ENCODE results near the gene PPTC7.
A peak's percentile ranks its signal among the peaks of the same experiment; 100 is the strongest.
"Not testable (repeated sequence)": the region's sequence is repeated elsewhere in the genome, so short reads cannot be mapped to it uniquely, and the experiment has no call there.

The PPTC7 gene

DNA sequence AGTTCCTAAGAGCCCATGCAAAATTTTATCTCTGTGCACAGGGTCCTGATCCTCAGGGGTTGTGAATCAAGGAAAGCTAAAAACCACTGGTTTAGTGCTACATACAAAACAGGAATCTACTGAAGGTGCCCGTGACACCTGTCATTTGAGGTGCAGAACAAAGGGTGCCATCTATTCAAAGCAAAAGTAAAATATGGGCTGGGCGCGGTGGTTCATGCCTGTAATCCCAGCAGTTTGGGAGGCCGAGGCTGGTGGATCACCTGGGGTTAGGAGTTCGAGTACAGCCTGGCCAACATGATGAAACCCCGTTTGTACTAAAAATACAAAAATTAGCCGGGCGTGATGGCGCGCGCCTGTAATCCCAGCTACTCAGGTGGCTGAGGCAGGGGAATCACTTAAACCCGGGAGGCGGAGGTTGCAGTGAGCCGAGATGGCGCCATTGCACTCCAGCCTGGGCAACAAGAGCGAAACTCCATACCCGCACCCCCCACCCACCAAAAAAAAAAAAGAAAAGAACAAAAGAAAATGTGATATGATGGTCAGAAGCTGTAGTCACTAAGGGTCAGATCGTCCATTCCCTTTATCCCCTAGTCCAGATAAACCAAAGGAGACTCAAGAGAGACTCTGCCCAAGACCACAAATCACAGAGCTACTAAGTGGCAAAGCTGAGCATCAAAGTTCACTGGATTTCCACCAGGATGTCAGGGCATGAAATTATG is 3.4 kb downstream of the PPTC7 start:
- FAIRE-seq (no peak), DNase-seq (ENCODE audit: insufficient read length) (no peak)
- TF ChIP-seq POLR2AphosphoS5 (IDR thresholded peaks at IDR 0.05; ENCODE audit: low read depth, low read length) (no peak), TAF1 (IDR thresholded peaks at IDR 0.05; ENCODE audit: borderline replicate concordance, low read depth, low read length) (no peak), POLR2A (IDR thresholded peaks at IDR 0.05; ENCODE audit: low read depth, low read length) (no peak)

DNA sequence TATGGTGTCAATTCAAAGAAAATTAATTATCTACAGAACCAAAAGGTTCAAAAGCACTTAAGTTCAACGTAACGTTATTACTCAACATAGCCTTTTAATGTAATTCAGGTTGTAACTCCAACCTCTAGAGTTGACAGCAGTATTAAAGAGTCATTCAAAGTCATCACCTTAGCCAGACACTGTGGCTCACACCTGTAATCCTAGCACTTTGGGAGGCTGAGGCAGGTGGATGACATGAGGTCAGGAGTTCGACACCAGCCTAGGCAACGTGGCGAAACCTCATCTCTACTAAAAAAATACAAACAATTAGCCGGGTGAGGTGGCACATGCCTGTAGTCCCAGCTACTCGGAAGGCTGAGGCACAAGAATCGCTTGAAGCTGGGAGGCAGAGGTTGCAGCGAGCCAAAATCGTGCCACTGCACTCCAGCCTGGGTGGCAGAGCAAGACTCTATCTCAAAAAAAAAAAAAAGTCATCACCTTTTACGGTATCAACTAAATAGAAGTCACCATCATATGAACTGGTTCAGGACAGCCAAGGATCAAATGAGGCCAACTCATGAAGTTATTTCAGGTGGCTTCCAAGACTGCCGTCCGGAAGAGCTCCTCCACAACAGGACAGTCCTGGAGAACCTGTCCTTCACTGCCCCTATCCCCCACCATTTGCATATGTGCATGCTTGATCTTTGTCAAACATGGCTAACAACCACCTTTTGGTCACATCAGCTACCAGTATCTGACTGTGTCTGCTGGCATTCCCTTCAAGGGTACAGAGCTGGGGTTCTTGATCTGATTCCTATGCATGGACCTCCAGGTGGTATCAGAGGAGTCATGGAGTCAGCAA is 4.2 kb downstream of the PPTC7 start:
- FAIRE-seq (no peak), DNase-seq (ENCODE audit: insufficient read length) (no peak)
- TF ChIP-seq POLR2A (IDR thresholded peaks at IDR 0.05; ENCODE audit: low read depth, low read length): no peak
- no peak for TF ChIP-seq TAF1 (IDR thresholded peaks at IDR 0.05; ENCODE audit: borderline replicate concordance, low read depth, low read length)
- no peak for TF ChIP-seq POLR2AphosphoS5 (IDR thresholded peaks at IDR 0.05; ENCODE audit: low read depth, low read length)

DNA sequence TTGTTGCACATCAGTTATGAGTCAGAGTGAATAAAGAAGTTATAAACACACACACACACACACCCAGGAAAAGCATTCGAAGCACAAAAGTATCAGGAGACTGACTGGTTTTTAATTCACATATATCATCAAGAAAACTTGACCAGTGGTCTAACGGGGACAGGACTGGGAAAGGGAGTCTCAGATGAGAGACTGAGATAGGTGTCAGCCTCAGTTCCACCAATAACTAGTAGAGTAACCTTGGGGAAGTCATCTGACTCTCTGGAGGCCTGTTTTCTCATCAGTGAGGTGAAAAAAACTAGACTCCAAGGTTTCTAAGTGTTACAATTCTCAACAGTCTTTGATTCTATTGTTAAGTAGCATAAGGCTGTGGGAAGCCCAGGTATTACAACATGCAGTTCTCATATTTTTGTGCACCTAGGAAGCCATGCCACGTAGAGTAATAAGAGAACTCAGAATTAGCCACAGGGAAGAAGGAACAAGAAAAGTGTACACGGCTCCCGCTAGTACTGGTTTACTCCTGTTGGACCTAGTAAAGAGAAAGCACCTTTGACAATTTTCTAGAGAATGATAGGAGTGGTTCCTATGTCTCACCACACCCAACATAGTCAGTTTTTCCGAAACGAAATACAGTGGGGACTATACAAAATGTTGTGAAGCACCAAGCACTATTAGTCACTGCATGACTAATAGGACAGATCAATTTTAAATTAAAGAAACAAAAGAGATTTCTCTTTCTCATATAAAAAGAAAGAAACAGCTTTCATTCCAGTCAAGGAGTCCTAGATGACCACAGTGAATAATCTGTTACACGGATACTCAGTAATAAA is 5.0 kb downstream of the PPTC7 start:
- no peak for TF ChIP-seq POLR2AphosphoS5 (IDR thresholded peaks at IDR 0.05; ENCODE audit: low read depth, low read length)
- TF ChIP-seq TAF1 (IDR thresholded peaks at IDR 0.05; ENCODE audit: borderline replicate concordance, low read depth, low read length): no peak
- TF ChIP-seq POLR2A (IDR thresholded peaks at IDR 0.05; ENCODE audit: low read depth, low read length): no peak
- FAIRE-seq (peak; percentile 5), DNase-seq (ENCODE audit: insufficient read length) (no peak)

DNA sequence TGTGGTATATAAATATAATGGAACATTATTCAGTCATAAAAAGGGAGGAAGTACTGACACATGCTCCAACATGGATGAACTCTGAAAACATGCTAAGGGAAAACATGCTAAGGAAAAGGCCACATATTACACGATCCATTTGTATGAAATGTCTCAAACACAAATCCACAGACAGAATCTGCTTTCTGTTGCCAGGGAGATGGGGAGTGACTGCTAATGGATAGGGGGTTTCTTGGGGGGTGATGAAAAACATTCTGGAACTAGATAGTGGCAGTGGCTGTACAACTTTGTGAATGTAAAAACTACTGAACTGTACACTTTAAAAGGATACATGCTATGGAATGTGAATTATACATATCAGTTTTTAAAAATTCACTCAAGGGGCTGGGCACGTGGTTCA is 6.6 kb downstream of the PPTC7 start:
- FAIRE-seq: no peak
- no peak for TF ChIP-seq POLR2AphosphoS5 (IDR thresholded peaks at IDR 0.05; ENCODE audit: low read depth, low read length)

DNA sequence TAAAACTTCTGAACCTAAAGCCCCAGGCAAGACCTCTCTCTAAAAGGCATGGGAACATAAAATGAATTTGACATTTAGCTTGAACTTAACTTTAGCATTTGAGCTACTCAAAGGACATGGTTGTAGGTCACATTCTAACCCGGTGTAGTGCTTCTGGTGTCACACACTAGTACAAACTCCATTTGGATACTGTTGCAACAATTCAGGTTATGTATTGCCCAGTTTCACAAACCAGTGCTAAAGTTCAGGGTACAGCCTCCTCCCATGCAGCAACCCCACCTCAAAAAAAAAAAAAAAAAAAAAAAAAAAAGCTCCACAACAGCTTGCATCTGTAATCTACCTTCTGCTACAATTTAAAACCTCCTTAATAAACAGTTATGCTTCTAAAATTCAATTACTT is 7.8 kb downstream of the PPTC7 start:
- DNase-seq (ENCODE audit: insufficient read length): no peak
- no peak for TF ChIP-seq TAF1 (IDR thresholded peaks at IDR 0.05; ENCODE audit: borderline replicate concordance, low read depth, low read length)
- TF ChIP-seq POLR2AphosphoS5 (IDR thresholded peaks at IDR 0.05; ENCODE audit: low read depth, low read length): no peak
- TF ChIP-seq POLR2A (IDR thresholded peaks at IDR 0.05; ENCODE audit: low read depth, low read length): no peak
- FAIRE-seq: no peak

More for the DNA sequence above, 6.6 kb downstream of the PPTC7 start:
- DNase-seq (ENCODE audit: insufficient read length): no peak

DNA sequence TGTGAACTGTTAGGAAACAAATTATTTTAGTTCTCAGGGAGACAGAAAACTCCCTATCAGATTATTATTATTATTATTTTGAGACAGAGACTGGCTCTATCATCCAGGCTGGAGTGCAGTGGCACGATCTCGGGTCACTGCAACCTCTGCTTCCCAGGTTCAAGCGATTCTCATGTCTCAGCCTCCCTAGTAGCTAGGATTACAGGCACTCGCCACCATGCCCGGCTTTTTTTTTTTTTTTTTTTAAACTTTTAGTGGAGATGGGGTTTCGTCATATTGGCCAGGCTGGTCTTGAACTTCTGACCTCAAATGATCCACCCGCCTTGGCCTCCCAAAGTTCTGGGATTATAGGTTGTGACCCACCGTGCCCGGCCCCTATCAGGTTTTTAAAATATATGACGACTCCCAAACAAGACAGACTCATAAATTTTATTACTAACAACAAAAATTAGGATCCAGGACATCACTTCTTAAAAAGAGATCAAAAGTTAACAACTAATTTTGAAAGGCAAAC is 8.3 kb downstream of the PPTC7 start:
- DNase-seq (ENCODE audit: insufficient read length); FAIRE-seq: not testable (repeated sequence)

DNA sequence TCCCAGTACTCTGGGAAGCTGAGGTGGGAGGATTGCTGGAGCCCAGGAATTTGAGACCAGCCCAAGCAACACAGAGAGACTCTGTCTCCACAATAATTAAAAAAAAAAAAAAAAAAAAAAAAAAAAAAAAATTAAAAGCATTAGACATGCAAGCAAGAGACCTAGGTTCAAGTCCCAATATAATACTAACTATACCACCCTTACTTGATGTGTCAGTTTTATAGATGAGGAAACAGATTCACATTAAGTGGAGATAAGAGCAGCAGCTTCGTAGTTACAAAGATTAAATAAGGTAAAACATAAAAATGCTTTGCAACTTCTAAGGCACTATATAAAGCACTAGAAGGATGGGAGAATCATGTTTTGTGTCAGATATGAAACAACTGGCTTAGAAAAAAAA is 9.1 kb downstream of the PPTC7 start:
- FAIRE-seq: no peak
- no peak for DNase-seq (ENCODE audit: insufficient read length)
- TF ChIP-seq POLR2A (IDR thresholded peaks at IDR 0.05; ENCODE audit: low read depth, low read length) (no peak), POLR2AphosphoS5 (IDR thresholded peaks at IDR 0.05; ENCODE audit: low read depth, low read length) (no peak), TAF1 (IDR thresholded peaks at IDR 0.05; ENCODE audit: borderline replicate concordance, low read depth, low read length) (no peak)

DNA sequence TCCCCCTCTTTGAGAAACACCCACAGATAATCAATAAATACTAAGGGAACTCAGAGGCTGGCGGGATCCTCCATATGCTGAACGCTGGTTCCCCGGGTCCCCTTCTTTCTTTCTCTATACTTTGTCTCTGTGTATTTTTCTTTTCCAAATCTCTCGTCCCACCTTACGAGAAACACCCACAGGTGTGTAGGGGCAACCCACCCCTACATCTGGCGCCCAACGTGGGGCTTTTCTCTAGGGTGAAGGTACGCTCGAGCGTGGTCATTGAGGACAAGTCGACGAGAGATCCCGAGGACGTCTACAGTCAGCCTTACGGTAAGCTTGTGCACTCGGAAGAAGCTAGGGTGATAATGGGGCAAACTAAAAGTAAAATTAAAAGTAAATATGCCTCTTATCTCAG is 12.3 kb downstream of the PPTC7 start:
- not testable (repeated sequence) for DNase-seq (ENCODE audit: insufficient read length); FAIRE-seq

DNA sequence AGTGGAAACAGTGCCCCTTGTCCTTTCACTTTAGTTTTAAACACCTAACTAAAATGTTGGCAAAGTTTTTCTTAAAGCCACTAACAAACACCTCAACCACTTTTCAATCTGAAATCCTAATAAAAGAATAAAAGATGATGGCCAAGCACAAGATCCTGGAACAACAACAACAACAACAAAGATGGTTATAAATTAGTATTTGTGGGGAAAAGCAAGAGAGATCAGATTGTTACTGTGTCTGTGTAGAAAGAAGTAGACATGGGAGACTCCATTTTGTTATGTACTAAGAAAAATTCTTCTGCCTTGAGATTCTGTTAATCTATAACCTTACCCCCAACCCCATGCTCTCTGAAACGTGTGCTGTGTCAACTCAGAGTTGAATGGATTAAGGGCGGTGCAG is 13.3 kb downstream of the PPTC7 start:
- DNase-seq (ENCODE audit: insufficient read length); FAIRE-seq: not testable (repeated sequence)

DNA sequence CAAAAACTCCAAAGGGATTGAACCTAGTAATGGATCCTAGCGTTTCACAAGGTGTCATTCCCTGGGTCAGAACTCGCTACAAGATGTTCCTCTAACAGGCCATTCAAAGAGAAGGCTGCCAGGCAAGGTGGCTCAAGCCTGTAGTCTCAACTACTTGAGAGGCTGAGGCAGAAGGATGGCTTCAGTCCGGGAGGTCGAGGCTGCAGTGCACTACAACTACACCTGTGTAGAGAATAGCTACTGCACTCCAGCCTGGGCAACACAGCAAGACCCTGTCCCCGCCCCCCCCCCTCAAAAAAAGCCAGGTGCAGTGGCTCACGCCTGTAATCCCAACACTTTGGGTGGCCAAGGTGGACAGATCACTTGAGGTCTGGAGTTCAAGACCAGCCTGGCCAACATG is 14.4 kb downstream of the PPTC7 start:
- TF ChIP-seq POLR2AphosphoS5 (IDR thresholded peaks at IDR 0.05; ENCODE audit: low read depth, low read length) (no peak), TAF1 (IDR thresholded peaks at IDR 0.05; ENCODE audit: borderline replicate concordance, low read depth, low read length) (no peak), POLR2A (IDR thresholded peaks at IDR 0.05; ENCODE audit: low read depth, low read length) (no peak)
- no peak for DNase-seq (ENCODE audit: insufficient read length)
- no peak for FAIRE-seq

DNA sequence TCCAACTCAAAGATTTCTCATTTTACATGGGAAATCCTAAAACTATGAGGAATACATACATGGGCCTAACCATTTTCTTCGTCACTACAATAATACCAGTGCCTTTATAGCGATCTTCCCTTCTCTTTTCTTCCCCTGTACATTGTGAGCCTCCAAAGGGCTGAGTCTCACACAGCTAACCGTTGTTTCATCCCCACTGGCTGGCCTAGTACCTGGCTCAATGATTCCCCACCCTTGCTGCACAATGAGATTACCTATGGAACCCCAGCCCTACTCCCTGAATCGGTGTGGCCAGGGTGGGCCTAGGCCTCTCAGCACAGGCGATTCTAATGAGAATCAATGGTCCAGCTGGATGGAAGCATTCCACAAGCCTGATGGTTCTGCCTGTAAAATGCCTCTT is 16.1 kb downstream of the PPTC7 start:
- FAIRE-seq (no peak), DNase-seq (ENCODE audit: insufficient read length) (no peak)
- TF ChIP-seq POLR2A (IDR thresholded peaks at IDR 0.05; ENCODE audit: low read depth, low read length) (no peak), POLR2AphosphoS5 (IDR thresholded peaks at IDR 0.05; ENCODE audit: low read depth, low read length) (no peak), TAF1 (IDR thresholded peaks at IDR 0.05; ENCODE audit: borderline replicate concordance, low read depth, low read length) (no peak)
